ENCODE data around the gene TUBB1. TPM values are rescaled to one million over a fixed set of nuclear protein-coding genes. Genes with fewer than 3 reads are reported as not detected.
A peak's percentile ranks its signal among the peaks of the same experiment; 100 is the strongest.

TUBB1 gene
- total RNA-seq, 8 experiments from 2014 or later, result 0.57 to 3.4 (median 0.79) TPM

DNA sequence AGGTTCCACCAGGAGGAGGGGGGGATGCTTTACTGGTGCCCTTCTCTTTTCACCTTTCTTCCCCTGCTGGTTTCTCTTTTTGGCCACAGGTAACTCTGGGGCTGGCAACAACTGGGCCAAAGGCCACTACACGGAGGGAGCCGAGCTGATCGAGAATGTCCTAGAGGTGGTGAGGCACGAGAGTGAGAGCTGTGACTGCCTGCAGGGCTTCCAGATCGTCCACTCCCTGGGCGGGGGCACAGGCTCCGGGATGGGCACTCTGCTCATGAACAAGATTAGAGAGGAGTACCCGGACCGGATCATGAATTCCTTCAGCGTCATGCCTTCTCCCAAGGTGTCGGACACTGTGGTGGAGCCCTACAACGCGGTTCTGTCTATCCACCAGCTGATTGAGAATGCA lies 4.4 kb downstream of the TUBB1 start:
- in situ Hi-C loops (cut with MboI; ENCODE audit: low pct_unique_long_range_greater_than_20kb in 2 of 9, low sequenced_read_pairs in 9 of 9, unreplicated experiment in 9 of 9), result no loop called here
- 89 to 100% (median 98%) methylated on average over 6 to 10 of the region's 13 CpGs; no CpG with 5 or more reads in 5 of the 10 experiments for WGBS, 10 experiments
- no peak for ATAC-seq (replicated peaks in 6 of 8)
- Histone ChIP-seq H3K27ac (no peak overlapping the region), H3K4me1 (replicated peaks in 1 of 2) (peaks cover 34 to 51% of the 10 kb centered on the region in 2 donors), H3K4me3 (no peak overlapping the region)

DNA sequence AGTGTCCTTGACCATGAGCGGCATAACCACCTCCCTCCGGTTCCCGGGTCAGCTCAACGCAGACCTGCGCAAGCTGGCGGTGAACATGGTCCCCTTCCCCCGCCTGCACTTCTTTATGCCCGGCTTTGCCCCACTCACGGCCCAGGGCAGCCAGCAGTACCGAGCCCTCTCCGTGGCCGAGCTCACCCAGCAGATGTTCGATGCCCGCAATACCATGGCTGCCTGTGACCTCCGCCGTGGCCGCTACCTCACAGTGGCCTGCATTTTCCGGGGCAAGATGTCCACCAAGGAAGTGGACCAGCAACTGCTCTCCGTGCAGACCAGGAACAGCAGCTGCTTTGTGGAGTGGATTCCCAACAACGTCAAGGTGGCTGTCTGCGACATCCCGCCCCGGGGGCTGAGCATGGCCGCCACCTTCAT lies 4.9 kb downstream of the TUBB1 start:
- 80 to 100% (median 93%) methylated on average over 2 to 10 of the region's 24 CpGs; no CpG with 5 or more reads in 3 of the 10 experiments for WGBS, 10 experiments
- ATAC-seq (replicated peaks in 6 of 8), result no peak
- in situ Hi-C loops (cut with MboI; ENCODE audit: low pct_unique_long_range_greater_than_20kb in 2 of 9, low sequenced_read_pairs in 9 of 9, unreplicated experiment in 9 of 9), result no loop called here
- H3K27ac ChIP-seq, result no peak overlapping the region
- peaks cover 35 to 56% of the 10 kb centered on the region in 2 donors for H3K4me1 ChIP-seq (replicated peaks in 1 of 2)
- H3K4me3 ChIP-seq, result no peak overlapping the region

DNA sequence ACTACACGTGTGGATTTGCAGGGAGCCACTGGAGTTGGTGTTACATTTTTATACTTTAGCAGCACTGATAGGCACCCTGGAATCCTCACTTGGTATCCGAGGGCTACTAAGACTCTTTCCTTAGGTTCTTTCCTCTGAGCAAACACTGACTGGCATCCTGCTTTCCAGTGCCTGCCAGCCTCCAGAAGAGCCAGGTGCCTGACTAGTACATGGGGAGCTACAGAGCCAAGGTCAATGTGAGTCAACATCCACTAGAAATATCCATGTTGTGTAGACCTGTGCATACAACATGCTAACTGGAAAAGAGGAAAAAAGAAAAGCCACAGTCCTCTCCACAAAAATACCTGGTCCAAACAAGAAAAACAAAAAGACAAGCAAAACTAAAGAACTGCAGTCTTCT lies 5.9 kb downstream of the TUBB1 start:
- Histone ChIP-seq H3K4me3 (no peak overlapping the region), H3K4me1 (replicated peaks in 1 of 2) (peaks cover 39 to 66% of the 10 kb centered on the region in 2 donors), H3K27ac (no peak overlapping the region)
- ATAC-seq (replicated peaks in 6 of 8), result no peak
- in situ Hi-C loops (cut with MboI; ENCODE audit: low pct_unique_long_range_greater_than_20kb in 2 of 9, low sequenced_read_pairs in 9 of 9, unreplicated experiment in 9 of 9), result loop anchor here in 1 of 9 experiments (25.0 kb wide), 1 partner anchor 138 kb away; no protein-coding TSS in a partner anchor
- 67 to 100% methylated on average over 1 of the region's 2 CpGs; no CpG with 5 or more reads in 8 of the 10 experiments for WGBS, 10 experiments

DNA sequence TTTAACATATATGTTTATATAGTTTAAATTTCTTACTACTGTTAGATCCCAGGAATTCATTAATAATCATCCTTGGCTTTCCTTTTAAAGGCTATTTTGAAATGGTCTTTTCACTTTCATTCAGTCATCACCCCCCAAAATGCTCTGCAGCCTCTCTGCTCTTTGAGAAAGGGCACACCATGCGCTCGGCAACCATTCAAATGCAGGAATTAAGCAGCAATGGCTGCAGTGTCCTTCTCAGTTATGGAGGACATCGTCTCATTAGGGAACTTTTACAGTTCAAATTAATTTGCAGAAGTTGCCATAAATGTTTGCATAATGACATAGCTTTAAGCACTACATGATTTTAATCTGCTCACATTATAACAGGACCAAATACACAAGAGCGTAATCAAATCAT lies 6.3 kb downstream of the TUBB1 start:
- Histone ChIP-seq H3K4me1 (replicated peaks in 1 of 2) (peaks cover 39 to 70% of the 10 kb centered on the region in 2 donors), H3K4me3 (no peak overlapping the region), H3K27ac (no peak overlapping the region)
- in situ Hi-C loops (cut with MboI; ENCODE audit: low pct_unique_long_range_greater_than_20kb in 2 of 9, low sequenced_read_pairs in 9 of 9, unreplicated experiment in 9 of 9), result loop anchor here in 1 of 9 experiments (25.0 kb wide), 1 partner anchor 138 kb away; no protein-coding TSS in a partner anchor
- ATAC-seq (replicated peaks in 6 of 8), result no peak
- 39 to 92% (median 50%) methylated on average over 1 to 4 of the region's 4 CpGs; no CpG with 5 or more reads in 1 of the 10 experiments for WGBS, 10 experiments

DNA sequence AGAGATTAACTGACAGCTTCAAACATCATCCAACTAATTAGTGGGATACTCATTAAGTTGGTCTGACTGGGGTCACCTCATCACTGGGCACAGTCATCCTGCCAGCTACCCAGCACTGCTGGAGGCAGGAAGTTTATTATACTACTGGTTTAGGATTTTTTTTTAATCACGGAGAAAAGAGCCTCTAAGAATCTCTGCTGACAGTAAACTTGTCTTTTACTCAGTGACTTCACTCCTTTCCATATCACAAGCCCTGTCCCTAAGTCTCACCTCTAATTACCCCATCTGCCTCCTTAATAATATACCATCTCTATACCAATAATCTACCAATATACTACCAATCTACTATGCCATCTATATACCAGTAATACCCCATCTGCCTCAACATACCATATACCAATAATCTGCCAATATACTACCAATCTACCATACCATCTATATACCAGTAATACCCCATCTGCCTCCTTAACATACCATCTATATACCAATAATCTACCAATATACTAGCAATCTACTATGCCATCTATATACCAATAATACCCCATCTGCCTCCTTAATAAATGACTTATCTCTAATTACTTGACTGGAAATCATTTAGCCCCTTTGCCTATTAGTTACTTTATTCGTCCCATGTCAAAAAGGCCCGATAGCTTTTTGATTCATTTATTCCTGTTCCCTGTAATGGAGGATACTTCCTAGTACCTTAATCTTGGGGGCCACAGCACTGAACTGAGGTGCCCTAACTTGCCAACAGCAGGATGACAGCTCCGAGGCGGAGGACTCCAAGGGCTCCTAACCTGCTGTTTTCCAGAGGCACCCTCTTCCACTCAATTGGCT lies 7.9 kb downstream of the TUBB1 start:
- Histone ChIP-seq H3K4me3 (no peak overlapping the region), H3K27ac (no peak overlapping the region)
- in situ Hi-C loops (cut with MboI; ENCODE audit: low pct_unique_long_range_greater_than_20kb in 2 of 9, low sequenced_read_pairs in 9 of 9, unreplicated experiment in 9 of 9), result loop anchor here in 1 of 9 experiments (25.0 kb wide), 1 partner anchor 140 kb away; no protein-coding TSS in a partner anchor

DNA sequence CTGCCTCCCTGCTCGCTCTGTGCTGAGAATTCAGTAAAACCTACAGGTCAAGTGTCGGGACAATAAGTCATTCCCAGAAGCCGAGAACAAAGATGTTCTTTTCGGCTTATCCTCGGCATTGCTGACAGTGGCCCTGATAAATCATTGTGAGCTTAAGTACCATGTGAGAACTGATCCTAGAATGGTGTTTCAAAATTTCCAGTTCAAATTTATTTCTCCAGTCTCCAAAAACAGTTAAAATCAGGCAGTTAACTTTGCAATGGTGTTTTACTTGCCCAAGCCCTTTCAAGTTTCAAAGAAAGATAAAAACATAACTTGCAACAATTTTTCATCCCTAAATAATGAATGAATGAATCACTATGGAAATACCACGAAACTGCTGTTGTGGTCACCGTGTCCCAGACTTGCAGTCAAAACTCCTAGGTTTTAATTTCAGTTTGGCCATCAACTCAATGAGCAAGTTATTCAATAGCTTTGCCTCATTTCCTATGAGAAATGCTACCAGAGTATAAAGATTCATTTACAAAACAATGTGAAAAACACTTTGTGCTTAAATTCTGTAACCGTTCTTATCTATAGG lies 8.6 kb downstream of the TUBB1 start:
- WGBS, 10 experiments, result 3 to 82% (median 13%) methylated on average over 3 to 8 of the region's 8 CpGs
- no peak overlapping the region for H3K27ac ChIP-seq
- H3K4me3 ChIP-seq, result no peak overlapping the region
- ATAC-seq (replicated peaks in 6 of 8), result no peak
- peaks cover 32 to 67% of the 10 kb centered on the region in 2 donors for H3K4me1 ChIP-seq (replicated peaks in 1 of 2)
- in situ Hi-C loops (cut with MboI; ENCODE audit: low pct_unique_long_range_greater_than_20kb in 2 of 9, low sequenced_read_pairs in 9 of 9, unreplicated experiment in 9 of 9), result loop anchor here in 1 of 9 experiments (25.0 kb wide), 1 partner anchor 141 kb away; no protein-coding TSS in a partner anchor

More for the DNA sequence above, 7.9 kb downstream of the TUBB1 start:
- ATAC-seq (replicated peaks in 6 of 8), result no peak
- 45 to 98% (median 70%) methylated on average over 1 to 5 of the region's 5 CpGs for WGBS, 10 experiments
- peaks cover 32 to 67% of the 10 kb centered on the region in 2 donors for H3K4me1 ChIP-seq (replicated peaks in 1 of 2)

DNA sequence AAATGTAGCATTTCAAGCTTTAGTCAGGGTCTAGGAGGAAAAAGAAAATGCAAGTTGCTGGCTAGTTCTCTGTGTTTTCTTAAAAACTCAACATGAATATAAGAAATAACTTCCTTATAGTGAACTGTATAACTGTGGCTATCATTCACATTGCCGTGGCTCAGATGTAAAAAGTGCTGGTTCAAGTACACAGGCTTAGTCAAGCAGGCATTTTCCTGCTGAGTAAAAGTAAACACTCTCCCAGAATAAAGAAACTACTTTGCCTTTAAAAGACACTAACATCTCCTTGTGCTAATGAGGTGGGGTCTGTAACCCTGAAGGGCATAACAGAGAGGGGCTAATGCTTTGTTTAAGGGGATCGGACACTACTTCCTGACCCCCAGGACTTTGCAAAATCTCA lies 9.6 kb downstream of the TUBB1 start:
- in situ Hi-C loops (cut with MboI; ENCODE audit: low pct_unique_long_range_greater_than_20kb in 2 of 9, low sequenced_read_pairs in 9 of 9, unreplicated experiment in 9 of 9), result loop anchor here in 1 of 9 experiments (25.0 kb wide), 1 partner anchor 142 kb away; no protein-coding TSS in a partner anchor
- no peak overlapping the region for H3K27ac ChIP-seq
- no peak for ATAC-seq (replicated peaks in 6 of 8)
- peaks cover 32 to 71% of the 10 kb centered on the region in 2 donors for H3K4me1 ChIP-seq (replicated peaks in 1 of 2)
- H3K4me3 ChIP-seq, result peak overlapping the region in 4 of 5 donors; percentile 9 to 26 (median 14)
- 0 to 30% (median 0%) methylated on average over 1 to 2 of the region's 2 CpGs; no CpG with 5 or more reads in 2 of the 10 experiments for WGBS, 10 experiments

DNA sequence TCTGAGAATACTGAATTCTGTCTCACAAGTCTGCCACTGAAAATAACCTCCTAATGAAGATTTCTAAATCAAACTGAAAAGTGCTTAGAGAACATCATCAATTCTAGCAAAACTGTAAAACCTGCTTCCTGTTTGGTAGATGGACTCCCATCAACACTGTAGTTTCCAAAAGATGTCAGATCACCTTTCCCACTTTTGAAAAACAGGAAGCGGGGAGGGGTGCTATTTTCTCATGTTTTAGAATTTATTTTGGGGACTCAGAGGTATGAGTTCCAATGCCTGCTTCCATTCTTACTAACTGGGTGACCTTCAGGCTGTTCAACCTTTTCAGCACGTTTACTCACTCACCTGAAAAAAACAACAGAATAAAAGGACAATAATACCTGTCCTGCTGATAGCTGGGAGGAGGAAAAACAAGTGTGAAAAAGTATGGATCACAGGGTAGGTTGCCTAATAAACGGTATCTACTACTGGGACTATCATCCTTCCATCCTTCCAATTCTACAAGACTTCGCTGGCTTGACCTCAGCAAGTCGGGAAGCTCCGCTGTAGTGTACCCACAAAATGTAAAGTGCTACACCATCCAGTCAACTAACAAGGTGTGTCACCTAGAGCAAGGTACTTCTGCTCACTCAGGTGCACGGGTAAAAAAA lies 11.8 kb downstream of the TUBB1 start:
- no peak for ATAC-seq (replicated peaks in 6 of 8)
- Histone ChIP-seq H3K4me1 (replicated peaks in 1 of 2) (peaks cover 20 to 58% of the 10 kb centered on the region in 2 donors), H3K4me3 (peak overlapping the region; percentile 79 to 96 (median 82)), H3K27ac (no peak overlapping the region)
- in situ Hi-C loops (cut with MboI; ENCODE audit: low pct_unique_long_range_greater_than_20kb in 2 of 9, low sequenced_read_pairs in 9 of 9, unreplicated experiment in 9 of 9), result loop anchor here in 1 of 9 experiments (25.0 kb wide), 1 partner anchor 144 kb away; no protein-coding TSS in a partner anchor
- 13 to 68% (median 55%) methylated on average over 1 to 7 of the region's 7 CpGs; no CpG with 5 or more reads in 1 of the 10 experiments for WGBS, 10 experiments

DNA sequence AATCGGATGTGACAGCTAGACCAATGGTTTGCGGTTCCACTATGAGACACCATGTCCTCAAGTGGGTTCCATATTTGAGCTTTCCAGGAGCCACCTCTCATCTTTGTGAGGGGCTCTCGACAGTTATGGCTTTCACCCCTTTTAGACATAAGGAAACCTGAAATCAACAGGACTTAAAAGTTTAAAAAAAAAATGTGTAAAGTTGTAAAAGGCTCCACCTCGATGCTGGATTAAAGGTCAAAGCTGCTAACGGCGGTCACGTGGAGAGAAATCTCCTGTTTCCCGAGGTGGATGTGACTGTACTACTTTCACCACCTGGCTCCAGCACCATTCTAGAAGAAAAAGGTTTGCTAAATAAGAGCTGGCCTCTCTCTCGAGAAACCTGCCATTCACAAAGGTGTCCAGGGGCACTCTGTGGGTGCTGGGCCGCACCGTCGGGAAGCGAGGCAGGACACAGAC lies 12.4 kb downstream of the TUBB1 start:
- no peak for ATAC-seq (replicated peaks in 6 of 8)

DNA sequence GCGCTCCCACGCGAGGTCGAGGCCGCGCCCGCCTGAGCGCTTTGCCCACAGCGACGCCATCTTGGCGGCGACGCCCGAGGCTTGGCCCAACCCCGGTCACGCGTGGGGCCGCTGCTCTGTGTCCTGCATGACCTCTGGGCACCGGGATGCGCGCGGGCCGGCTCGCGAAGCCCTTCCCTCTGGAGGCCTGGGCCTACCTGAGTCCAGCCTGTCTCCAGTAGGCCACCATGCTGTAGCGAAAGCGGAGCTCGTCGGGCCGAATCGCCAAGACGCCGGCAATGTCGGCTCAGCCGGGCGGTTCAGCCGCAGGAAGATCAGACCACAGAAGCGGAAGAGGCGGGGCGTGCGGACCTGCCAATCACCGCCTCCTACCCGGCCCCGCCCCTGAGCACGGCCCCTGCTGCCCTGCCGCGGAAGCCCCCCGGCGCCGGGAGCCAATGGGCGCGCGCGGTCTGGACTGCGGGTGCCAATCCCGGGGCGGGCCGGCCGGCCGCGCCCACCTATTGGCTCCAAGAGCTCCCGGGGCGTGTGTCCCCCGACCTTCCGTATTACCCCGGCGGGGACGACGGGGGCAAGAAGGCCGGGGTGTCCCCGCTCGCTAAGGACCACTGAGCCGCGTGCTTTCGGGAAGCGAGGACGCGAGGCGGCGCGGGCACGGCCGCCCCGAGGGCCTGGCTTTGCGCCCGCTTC lies 12.9 kb downstream of the TUBB1 start, which contains the start of gene ATP5F1E:
TSS of gene ATP5F1E (minus strand) at position 313 of the 690 bp plus-strand sequence. CDS start at position 229, 84 bp downstream.
- 0% methylated on average over 1 to 12 of the region's 86 CpGs; no CpG with 5 or more reads in 6 of the 10 experiments for WGBS, 10 experiments
- peak; percentile 95 to 99 (median 98) for ATAC-seq (replicated peaks in 6 of 8)
- peaks cover 17 to 48% of the 10 kb centered on the region in 2 donors for H3K4me1 ChIP-seq (replicated peaks in 1 of 2)
- peak within 1 kb of the TSS; percentile 93 for H3K27ac ChIP-seq
- in situ Hi-C loops (cut with MboI; ENCODE audit: low pct_unique_long_range_greater_than_20kb in 2 of 9, low sequenced_read_pairs in 9 of 9, unreplicated experiment in 9 of 9), result loop anchor here in 1 of 9 experiments (25.0 kb wide), 1 partner anchor 145 kb away; no protein-coding TSS in a partner anchor
- peak within 1 kb of the TSS; percentile 79 to 96 (median 82) for H3K4me3 ChIP-seq

More for the DNA sequence above, 12.4 kb downstream of the TUBB1 start:
- peak overlapping the region; percentile 93 for H3K27ac ChIP-seq
- peak overlapping the region; percentile 79 to 96 (median 82) for H3K4me3 ChIP-seq
- peaks cover 19 to 52% of the 10 kb centered on the region in 2 donors for H3K4me1 ChIP-seq (replicated peaks in 1 of 2)
- in situ Hi-C loops (cut with MboI; ENCODE audit: low pct_unique_long_range_greater_than_20kb in 2 of 9, low sequenced_read_pairs in 9 of 9, unreplicated experiment in 9 of 9), result loop anchor here in 1 of 9 experiments (25.0 kb wide), 1 partner anchor 144 kb away; no protein-coding TSS in a partner anchor
- 8 to 39% (median 17%) methylated on average over 2 to 13 of the region's 13 CpGs; no CpG with 5 or more reads in 2 of the 10 experiments for WGBS, 10 experiments

DNA sequence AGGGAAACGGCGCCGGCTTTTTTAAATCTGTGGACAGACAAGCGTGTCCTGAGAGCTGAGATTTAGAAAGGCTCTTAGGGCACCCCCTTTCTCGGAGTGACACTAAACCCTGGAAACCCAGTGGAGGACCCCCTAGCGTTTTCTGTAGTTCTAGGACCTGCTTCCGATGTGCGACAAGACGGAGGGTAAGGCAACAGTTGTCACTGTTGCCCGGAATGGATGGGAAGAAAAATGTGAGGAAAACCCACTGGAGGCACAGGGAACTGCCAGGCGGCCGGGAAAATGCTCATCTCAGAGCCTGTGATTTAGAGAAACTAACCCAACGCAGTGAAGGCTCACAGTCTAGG lies 13.5 kb downstream of the TUBB1 start:
- ATAC-seq (replicated peaks in 6 of 8), result peak in 6 of 8 experiments; percentile 16 to 41 (median 26)
- in situ Hi-C loops (cut with MboI; ENCODE audit: low pct_unique_long_range_greater_than_20kb in 2 of 9, low sequenced_read_pairs in 9 of 9, unreplicated experiment in 9 of 9), result loop anchor here in 1 of 9 experiments (25.0 kb wide), 1 partner anchor 145 kb away; no protein-coding TSS in a partner anchor

More for the DNA sequence above, 13.5 kb downstream of the TUBB1 start:
- 0 to 11% (median 0%) methylated on average over 1 to 12 of the region's 13 CpGs; no CpG with 5 or more reads in 4 of the 10 experiments for WGBS, 10 experiments
- Histone ChIP-seq H3K4me3 (peak overlapping the region; percentile 79 to 96 (median 82)), H3K27ac (peak overlapping the region; percentile 31 to 61), H3K4me1 (replicated peaks in 1 of 2) (peaks cover 22 to 48% of the 10 kb centered on the region in 2 donors)
